ENCODE measurements around the gene XYLT1. TPM values are rescaled to one million over a fixed set of nuclear protein-coding genes. Genes with fewer than 3 reads are reported as not detected.

Gene XYLT1
- total and polyA plus RNA-seq, 2 of the 4 experiments (the other 2 are of a cell fraction), result 9.0 to 12.7 TPM

DNA sequence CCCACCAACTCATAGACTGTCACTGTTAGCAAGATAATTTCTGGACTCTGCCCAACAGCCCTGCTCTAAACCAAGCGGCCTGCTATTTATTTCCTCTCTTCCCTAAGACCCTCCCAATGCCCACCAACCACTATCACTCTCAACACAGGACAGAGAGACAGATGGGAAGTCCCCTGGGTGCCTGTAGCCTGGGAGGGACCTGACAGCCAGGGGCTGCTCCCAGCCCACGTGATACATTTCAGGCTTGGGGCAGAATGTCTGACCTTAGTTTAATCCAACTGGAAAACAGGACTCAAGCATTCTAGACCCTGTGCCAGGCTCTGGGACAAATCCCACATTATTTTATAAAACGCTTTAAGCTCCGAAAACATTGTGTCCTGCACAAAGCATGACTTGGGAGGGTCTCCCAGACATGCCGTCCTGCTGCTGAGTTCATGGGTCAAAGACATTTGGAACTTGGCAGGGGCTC is 23.6 kb downstream of the XYLT1 start:
- ATAC-seq (ENCODE audit: low read depth), result no peak
- POLR2A ChIA-PET (ENCODE audit: unreplicated experiment), result no interaction called here

More for the DNA sequence above, 23.6 kb downstream of the XYLT1 start:
- Histone ChIP-seq H2AK9ac (replicated peaks; ENCODE audit: low read depth, low read length, poor library complexity) (no peak overlapping the region), H4K8ac (ENCODE audit: low read depth in 2 of 2, low read length in 2 of 2) (no peak overlapping the region), H3K9ac (ENCODE audit: low read depth, low read length) (no peak overlapping the region), H2AFZ (replicated peaks; ENCODE audit: low read length, poor library complexity) (no peak overlapping the region), H3K4me3 (ENCODE audit: insufficient read depth, low read depth, low read length) (no peak overlapping the region), H3K18ac (ENCODE audit: low read depth, low read length) (no peak overlapping the region), H3K79me1 (ENCODE audit: low read depth in 1 of 2, low read length in 2 of 2) (peaks cover 8 to 42% of the 10 kb centered on the region in 2 experiments), H3K4me2 (ENCODE audit: low read depth, low read length) (no peak overlapping the region), H2BK120ac (ENCODE audit: low read depth, low read length) (no peak overlapping the region), H2BK5ac (ENCODE audit: low read depth, low read length, poor library complexity, severe bottlenecking) (no peak overlapping the region), H2BK20ac (ENCODE audit: low read depth, low read length) (no peak overlapping the region), H3K56ac (ENCODE audit: extremely low read depth, insufficient read depth, low read length) (no peak overlapping the region), H3K36me3 (ENCODE audit: control insufficient read depth, insufficient read depth, low read length) (no peaks in the 10 kb centered on the region), H2BK15ac (ENCODE audit: low read depth, low read length) (no peak overlapping the region), H3K9me3 (ENCODE audit: control insufficient read depth, insufficient read depth, low read length) (no peaks in the 10 kb centered on the region), H4K91ac (ENCODE audit: insufficient read depth, low read depth, low read length) (no peak overlapping the region), H3K27me3 (ENCODE audit: control insufficient read depth, insufficient read depth, low read length) (no peaks in the 10 kb centered on the region), H4K20me1 (ENCODE audit: insufficient read depth, low read length) (peaks cover 4% of the 10 kb centered on the region), H4K5ac (ENCODE audit: low read depth, low read length) (no peak overlapping the region), H3K4me1 (ENCODE audit: control insufficient read depth, insufficient read depth, low read length) (0 out of 2 replicates have a peak, but pooled peaks cover 2% of the 10 kb centered on the region), H2AK5ac (ENCODE audit: low read depth, low read length) (no peak overlapping the region), H3K14ac (replicated peaks; ENCODE audit: low read depth, low read length) (no peak overlapping the region), H3K23ac (ENCODE audit: low read depth, low read length) (no peak overlapping the region), H3K4ac (ENCODE audit: low read depth, low read length) (no peak overlapping the region), H3K27ac (ENCODE audit: insufficient read depth, low read length) (no peak overlapping the region), H3K9me1 (ENCODE audit: insufficient read depth, low read length) (peaks cover 3% of the 10 kb centered on the region; the same call in 1 of the 2 replicates)
- no peak for DNase-seq
- 60% methylated on average over 1 of the region's 5 CpGs; no CpG with 5 or more reads in 1 of the 2 experiments for WGBS, 2 experiments (ENCODE audit: extremely low coverage in 2 of 2, insufficient read length in 1 of 2)
- dilution Hi-C loops (cut with HindIII; ENCODE audit: low sequenced_read_pairs, unreplicated experiment), result no loop called here
- intact Hi-C loops (cut with micrococcal nuclease), result no loop called here
- CTCF ChIA-PET, result no interaction called here
- TF ChIP-seq BHLHE40 (IDR thresholded peaks at IDR 0.05; ENCODE audit: low read depth, low read length) (no peak), MAFK (IDR thresholded peaks at IDR 0.05; ENCODE audit: low read depth, low read length) (no peak), NFE2L2 (IDR thresholded peaks at IDR 0.05; ENCODE audit: low read depth, low read length) (no peak)
- in situ Hi-C loops (cut with MboI; ENCODE audit: low sequenced_read_pairs), result no loop called here
- no TSS peak for BruUV-seq (replicated peaks)
